SIG-M5 treated with dmso at 0.1 percent for 504 hours (cell line): ENCODE results near the gene GNA15.

Experiments used
- DNase-seq: peaks from one replicate; lab custom pipeline; 2025; ENCODE audit not compliant: unreplicated experiment; lab: John Stamatoyannopoulos, UW

The GNA15 gene

DNA sequence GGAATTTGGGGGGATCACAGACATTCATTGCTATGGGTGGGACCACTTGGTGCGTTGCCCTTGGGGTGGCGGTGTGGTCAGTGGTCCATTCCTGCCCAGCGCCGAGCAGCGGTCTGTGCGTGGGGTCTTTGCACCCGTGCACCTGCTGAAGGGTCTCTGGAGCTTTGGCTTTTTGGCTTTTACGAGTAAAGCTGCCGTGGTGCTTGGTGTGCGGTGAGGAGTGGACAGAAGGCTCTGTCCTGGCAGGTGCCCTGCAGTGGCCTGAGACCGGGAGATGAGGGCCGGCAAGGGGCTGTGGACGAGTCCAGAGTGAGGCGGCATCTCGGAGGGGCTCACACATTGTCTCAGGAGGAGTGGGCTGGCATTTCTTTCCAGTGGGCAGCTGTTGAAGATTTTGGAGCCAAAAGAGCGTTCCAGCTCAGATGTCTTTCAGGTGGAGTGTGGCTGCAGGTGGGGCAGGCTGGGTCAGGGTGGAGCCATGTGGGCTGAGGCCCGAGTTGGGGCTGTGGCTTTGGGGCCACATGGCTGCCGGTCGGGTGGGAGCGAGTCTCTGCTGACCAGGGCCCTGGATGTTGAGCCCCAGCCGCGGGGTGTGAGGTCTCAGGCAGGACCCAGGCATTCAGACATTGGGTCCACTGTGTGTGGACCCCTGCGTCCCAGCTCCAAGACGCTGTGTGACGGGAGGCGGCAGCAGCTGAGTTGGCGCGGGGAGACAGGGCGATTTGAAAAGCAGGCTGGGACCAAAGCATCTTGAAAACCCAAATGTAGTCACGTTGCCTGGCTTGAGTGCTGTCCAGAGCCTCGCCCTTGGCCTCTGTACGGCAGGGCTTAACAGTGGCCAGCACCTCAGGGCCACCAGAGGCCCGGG lies 30.0 kb upstream of the GNA15 start:
- no peak for DNase-seq

DNA sequence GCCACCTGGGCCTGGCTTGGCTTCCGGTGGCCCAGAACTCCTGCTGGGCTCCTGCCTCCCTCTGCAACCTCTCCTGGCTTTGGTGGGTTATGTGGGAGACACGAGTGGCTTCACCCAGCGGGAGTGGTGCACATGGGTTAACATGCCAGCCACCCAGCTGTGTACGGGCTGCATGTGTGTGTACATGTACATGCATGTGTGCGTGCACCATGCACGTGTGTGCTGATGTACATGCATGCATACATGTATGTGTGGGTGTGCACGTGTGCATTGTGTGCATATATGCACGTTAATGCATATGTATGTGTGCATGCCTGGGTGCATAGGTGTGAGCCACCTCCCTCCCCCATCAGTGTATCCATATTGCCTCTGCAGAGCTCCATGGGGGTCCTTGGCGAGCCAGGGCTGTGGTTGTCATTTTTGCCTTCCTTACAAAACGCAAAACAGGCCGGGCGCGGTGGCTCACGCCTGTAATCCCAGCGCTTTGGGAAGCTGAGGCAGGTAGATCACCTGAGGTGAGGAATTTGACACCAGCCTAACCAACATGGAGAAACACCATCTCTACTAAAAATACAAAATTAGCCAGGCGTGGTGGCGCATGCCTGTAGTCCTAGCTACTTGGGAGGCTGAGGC lies 29.2 kb upstream of the GNA15 start:
- DNase-seq, result no peak

DNA sequence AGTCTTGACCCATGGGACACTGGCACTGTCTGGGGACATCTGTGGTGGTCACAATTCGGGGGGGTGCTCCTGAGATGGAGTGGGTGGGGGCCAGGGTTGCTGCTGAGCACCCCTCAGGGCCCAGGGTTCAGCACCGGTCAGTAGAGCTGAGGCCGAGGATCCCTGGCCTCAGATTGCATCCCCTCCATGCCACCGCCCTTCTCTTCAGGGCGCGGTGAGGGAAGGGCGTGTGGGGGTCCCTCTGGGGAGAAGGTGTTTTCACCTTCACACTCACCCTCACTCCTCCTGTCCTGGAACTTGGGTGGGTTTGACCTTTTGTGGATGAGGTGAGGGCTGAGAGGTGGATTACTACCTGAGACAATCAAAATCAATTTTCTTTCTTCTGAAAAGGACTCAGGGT lies 28.2 kb upstream of the GNA15 start:
- DNase-seq, result no peak

DNA sequence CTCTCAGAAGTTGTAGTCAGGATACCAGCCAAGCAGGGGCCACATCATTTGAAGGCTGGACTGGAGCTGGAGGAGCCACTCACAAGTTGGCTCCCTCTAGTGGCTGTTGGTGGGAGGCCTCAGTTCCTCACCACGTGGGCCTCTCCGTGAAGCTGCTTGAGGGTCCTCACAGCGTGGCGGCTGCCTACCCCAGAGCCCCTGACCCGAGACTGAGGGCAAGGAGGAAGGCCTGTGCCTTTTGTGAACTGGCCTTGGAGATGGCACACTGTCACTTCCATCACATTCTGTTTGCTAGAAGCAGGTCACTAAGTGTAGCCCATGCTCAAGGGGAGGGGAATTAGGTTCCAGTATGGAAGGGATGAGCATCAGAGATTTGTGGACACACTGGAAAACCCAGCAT lies 27.1 kb upstream of the GNA15 start:
- peak; percentile 69 for DNase-seq

DNA sequence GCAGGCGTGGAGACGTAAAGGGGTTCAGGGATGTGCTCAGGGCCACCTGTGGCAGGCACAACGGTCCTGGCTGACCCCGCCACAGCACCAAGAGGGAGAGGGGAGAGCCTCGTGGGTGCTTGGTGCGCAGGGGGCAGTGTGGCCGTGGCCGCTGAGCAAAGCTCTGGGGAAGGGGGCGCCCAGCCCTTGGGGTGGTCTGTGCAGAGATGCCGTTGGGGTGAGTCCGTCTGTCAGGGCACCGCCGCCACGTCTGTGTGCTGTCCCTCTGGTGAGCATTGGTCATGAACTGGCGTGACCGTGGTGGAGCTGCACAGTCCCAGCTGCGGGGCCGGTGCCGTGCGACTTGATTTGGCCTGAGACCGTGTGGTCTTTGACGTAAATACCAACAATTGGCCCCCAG lies 26.3 kb upstream of the GNA15 start:
- DNase-seq, result no peak

DNA sequence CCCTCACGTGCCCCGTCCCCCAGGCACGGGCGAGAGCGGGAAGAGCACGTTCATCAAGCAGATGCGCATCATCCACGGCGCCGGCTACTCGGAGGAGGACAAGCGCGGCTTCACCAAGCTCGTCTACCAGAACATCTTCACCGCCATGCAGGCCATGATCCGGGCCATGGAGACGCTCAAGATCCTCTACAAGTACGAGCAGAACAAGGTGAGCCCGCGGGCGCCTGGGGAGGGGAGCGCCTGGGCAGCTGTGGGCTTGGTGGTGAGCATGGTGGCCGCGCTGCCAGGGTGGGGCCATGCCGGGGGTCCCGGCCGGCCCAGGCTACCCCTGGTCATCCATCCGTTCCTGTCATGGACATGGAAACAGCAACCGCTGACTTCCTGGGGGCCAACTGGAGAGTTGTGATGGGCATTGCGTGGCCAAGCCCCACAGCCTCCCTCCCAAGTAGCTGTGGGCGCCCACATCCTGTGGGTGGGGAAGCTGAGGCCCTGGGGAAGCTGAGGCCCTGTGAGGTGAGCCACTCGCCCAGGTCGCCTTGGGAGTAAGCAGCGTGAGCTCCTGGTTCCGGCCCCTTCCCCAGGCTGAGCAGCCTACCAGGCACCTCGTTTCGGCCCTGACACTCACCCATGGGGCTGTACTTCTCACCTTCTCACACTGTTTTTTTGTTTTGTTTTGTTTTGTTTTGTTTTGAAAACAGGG lies 25.6 kb upstream of the GNA15 start:
- no peak for DNase-seq

DNA sequence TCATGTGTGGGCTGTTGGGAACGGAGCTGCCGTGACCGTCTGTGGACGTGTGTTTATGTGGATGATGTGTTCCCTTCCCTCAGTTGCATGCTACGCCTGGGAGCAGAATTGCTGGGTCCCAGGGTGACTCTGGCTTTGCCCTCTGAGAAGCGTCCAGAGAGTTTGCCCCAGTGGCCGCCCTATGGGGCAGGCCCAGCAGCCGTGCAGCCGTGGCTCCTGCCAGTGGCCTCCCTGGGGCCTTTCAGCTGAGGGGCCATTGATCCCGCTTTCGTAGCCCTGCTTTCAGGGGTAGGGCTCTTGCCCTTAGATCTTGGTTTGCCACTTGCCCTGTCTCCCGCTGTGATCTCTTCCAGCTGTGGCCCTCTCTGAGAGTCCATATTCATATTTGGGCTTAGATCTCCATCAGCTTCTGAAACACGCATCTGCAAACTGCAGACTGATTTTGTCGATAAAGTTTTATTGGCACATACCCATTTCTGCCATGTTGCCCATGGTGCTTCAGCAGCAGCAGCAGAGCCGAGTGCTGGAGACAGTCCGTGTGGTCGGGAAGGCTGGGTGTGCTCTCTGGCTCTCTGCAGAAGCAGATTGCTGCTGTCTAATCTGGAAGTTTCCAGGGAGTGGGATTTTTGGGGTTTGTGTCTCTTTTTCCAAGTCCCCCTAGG lies 24.1 kb upstream of the GNA15 start:
- DNase-seq, result no peak

DNA sequence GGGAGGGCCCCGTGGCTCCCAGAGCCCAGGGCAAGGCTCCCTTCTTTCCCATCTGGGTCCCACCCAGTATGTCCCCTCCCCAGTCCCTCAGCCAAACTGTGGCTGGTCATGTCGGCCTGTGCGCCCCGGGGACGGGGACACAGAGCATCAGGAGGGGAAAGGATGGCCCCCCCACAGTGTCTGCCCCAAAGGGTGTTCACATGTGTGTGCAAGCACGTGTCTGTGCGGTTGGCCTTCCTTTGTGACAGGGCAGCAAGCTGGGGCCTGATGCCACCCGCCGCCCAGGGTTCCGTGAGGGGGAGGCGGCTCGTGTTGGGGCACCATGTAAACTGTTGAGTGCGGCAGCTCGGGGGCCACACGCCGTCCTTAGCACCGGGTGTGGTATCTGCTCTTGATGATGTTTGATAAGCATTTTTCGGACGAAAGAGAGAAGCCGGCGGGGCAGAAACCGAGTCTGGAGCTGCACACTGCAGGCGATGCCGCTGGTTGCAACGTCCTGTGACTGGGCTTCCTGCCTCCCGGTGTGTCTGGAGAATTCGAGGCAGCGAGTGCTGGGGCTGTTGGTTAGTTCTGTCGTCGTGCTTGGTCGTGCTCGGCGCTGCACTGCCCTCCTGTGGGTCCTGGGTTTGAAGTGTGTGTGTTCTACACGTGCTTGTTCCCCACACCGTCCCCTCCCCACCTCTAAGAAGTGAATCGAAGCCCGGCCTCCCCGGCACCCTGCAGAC lies 23.3 kb upstream of the GNA15 start:
- no peak for DNase-seq

DNA sequence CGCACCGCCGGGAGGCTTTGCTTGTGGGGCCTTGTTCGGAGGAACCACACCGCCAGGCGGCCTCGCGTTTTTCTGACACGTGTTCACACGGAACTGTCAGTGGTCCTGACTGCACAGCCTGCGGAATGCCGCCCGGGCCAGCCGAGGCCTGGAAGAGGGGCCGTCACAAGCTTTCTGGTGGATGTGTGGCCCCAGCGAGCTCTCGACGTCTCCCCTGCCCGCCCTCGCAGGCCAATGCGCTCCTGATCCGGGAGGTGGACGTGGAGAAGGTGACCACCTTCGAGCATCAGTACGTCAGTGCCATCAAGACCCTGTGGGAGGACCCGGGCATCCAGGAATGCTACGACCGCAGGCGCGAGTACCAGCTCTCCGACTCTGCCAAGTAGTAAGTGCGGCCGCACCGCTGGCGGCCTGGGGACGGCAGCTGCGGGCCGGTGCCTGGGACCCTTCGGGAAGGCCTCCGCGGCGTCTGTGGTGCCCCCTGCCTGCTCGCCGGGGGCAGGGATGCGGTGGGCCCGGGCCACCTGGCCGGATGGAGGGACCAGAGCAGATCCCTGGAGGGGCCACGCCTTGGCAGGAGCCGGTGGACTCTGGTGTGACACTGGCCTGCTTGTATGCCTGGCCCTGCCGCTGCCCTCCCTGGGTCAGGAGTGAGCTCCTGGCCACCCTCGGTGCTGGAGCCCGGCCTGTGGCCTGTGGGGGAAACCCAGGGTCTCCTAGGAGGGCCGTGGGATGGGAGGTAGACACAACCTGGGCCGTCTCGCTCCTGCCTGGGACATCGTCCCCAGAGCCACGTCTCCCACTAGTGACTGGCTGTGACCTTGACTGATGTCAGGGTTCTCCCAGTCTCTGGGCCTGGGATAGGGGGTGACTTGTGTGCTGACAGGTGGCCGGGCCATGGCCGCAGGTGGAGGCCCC lies 22.5 kb upstream of the GNA15 start:
- no peak for DNase-seq

DNA sequence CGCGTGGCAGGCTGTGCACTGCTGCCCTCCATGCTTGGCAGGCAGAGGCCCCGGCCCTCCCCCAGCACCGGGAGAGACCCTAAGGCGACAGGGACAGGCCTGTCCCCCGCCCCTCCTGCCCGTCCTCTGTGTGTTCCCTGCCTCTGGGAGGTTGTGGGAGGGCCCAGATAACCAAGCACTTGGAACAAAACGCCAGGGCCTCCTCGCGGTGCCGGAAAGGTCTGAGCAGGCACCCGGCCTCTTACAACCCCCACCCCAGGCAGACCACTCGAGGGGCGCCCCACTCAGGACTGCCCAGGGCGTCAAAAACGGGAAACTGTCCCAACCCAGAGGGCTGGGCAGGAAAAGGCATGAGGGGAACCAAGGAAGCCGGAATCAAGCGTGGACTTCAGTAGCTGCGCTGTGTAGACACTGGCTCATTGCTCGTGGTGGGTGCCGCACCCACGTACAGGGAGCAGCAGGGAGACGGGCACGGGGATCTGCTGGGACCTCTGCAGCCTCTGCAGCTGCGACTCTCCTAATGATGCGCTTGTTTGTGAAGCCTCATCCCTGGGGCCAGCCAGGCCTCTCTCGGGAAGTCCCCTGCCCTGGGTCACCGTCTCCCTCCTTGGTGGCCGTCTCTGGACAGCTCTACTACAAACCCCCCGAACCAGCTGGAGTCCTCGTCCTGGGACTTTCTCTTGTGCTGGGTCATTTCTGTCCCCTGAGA lies 21.7 kb upstream of the GNA15 start:
- DNase-seq, result no peak

DNA sequence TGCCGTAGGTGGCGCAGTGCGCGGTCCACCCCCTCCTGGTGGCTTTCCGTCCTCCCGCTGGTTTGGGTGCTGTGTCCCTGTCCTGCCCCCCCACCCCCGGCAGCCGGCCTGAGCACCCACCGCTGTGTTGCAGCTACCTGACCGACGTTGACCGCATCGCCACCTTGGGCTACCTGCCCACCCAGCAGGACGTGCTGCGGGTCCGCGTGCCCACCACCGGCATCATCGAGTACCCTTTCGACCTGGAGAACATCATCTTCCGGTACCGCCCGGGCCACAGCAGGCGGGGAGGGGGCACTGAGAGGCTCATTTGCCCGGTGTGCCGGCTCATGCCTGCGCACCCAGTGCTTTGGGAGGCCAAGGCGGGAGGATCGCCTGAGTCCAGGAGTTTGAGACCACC lies 21.0 kb upstream of the GNA15 start:
- DNase-seq, result no peak

DNA sequence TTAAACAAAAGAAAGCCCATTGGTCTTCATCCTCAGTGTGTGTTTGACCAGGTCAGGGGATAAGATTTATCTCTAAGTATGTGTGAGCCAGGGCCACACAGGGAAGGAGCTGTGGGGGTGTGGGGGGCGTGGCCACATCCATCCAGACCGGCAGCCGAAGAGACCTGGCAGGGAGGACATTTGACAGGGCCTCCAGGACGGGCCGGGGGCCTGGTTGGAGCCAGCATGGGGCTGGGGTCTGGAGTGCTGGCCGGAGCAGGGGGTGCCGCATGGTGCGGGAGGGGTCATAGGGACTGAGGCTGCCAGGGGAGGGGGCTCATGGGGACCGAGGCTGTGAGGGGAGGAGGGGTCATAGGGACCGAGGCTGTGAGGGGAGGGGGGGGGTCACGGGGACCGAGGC lies 20.4 kb upstream of the GNA15 start:
- no peak for DNase-seq

DNA sequence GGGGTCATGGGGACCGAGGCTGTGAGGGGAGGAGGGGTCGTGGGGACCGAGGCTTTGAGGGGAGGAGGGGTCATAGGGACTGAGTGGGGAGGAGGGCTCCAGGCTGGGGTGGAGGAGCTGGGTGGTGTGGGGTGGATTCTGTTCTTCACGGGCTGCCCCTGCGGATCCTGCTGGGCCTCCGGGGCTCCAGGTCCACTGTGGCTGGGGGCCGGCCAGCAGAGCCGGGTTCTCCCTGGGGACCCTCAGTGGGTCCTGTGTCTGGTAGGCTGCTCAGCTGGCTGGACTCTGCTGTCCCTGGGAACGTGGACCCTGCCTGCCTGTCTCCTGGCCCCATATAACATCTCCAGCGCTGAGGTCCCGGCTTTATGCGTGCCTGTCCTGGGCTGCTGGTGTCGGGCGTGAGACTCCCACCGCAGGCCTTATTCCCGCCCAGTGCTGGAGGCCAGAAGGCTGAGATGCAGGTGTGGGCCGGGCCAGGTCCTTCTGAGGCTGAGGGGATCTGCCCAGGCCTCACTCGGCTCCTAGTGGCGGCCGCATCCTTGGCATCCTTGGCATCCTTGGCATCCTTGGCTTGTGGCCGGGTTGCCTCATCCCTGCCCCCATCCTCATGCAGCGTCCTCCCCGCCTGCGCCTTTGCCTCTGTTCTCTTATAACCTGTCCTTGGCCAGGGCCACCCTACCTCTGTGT lies 19.8 kb upstream of the GNA15 start:
- no peak for DNase-seq

DNA sequence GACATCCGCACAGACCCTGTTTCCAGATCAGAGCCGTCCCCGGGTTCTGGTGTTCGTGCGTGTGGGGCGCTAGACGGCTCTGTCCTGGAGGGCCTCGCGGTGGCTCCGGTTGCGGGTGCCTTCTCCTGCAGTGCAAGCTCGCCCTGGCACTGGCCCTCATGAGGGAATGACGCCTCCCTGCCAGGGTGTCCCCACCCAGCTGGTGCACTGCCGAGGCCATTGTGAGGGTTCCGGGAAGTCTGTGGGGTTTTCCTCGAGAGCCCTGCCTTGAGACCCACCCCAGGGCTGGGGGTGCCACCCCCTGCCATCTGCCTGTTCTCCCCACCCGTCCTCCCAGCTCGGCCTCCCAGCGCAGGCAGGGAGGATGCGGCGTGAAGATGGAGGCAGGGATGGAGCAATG lies 19.2 kb upstream of the GNA15 start:
- no peak for DNase-seq

DNA sequence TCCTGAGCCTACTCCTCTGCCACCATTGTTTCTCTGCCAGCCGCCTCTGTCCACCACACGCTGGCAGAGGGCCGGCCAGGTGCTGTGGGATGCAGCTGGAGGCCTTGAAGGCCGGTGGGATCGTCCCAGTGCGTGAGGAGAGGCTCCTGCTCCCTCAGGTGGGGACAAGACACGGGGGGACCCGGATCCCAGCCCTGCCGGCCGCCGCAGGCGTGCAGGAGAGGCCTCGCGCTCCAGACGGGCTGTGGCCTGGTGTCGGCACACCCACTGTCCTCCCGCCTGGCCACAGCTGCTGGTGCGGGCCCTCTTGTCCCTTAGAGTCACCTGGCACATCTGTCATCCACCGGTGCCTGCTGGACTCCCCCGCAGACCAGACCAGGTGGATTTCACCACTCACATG lies 18.1 kb upstream of the GNA15 start:
- DNase-seq, result no peak

DNA sequence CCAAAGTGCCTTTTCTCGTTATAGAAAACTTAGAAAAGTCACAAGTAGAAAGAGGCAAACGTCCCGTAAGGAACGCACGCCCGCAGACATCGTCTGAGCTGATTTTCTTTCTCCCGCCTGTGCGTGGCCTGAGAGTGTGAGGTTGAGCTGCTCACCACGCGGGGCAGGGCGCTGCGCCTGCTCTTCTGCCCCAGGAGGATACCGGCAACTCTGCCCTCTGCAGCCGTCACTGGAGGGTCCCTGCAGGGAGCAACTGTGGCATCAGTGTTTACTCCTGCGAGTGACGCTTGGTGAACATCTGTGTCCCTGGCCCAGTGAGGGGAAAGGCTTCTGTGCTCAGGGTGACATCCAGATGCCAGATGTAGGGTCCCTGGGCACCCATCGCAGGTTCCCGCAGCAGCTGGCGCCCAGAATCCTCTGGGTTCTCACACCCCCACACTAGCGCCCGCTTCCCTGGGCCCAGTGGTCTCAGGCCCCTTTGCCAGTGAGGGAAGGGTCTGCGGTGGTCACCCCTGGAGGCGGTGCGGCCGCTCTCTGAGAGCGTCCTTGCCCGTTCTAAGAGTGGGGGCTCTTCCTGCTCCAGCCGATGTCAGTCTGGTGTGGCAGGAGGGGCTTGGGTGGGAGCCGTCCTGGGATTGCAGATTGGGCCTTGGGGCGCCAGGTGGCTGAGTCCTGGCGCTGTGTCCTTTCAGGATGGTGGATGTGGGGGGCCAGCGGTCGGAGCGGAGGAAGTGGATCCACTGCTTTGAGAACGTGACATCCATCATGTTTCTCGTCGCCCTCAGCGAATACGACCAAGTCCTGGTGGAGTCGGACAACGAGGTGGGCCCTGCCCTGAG lies 17.4 kb upstream of the GNA15 start:
- no peak for DNase-seq

DNA sequence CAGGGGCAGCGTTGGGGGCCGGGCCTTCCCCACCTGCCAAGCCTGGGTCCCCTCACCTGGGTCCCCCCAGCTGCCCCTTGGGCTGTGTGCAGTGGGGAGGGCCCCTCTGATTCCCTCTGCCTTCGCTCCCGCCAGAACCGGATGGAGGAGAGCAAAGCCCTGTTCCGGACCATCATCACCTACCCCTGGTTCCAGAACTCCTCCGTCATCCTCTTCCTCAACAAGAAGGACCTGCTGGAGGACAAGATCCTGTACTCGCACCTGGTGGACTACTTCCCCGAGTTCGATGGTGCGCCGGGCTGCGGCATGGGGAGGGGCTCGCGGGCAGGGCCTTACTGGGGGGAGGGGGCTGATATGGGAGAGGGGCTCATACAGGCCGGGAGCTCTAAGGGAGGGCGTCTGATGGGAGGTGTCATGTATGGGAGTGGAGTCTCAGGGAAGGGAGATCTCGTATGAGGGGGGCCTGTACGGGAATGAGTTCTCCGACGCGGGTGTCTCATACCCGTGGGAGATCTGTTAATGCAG lies 16.7 kb upstream of the GNA15 start:
- no peak for DNase-seq
